ENCODE measurements around the gene SCRN2.

DNA sequence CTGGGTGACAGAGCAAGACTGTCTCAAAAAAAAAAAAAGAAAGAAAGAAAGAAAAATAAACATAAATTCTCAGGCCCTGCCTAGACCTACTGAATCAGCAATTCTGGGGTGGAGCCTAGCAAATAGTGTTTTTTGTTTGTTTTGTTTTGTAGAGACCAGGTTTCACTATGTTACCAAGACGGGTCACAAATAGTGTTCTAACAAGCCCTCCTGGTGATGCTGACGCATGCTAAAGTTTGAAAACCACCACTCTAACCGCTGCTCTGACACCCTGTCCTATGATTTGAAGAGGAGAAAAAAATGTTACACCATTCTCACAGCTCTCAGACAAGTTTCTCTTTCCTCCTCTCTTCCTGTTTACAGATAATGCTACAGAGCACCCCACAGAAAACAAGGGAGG, 11.2 kb downstream of the SCRN2 start:
- TF ChIP-seq TAF1 (IDR thresholded peaks at IDR 0.05; ENCODE audit: borderline replicate concordance, low read depth, low read length) (no peak), POLR2A (IDR thresholded peaks at IDR 0.05; ENCODE audit: low read depth, low read length) (no peak), POLR2AphosphoS5 (IDR thresholded peaks at IDR 0.05; ENCODE audit: low read depth, low read length) (no peak)
